GM23338 (cell line): Measurements from ENCODE around the gene RFX2. TPM values are rescaled to one million over a fixed set of nuclear protein-coding genes. Genes with fewer than 3 reads are reported as not detected.
A peak's percentile ranks its signal among the peaks of the same experiment; 100 is the strongest.

Source experiments
- ATAC-seq: fragments of 200-7000 bp; cut with Tn5 transposase; 3 replicates; pipeline ENCODE4 v1.9.1; 2020
- DNase-seq: peaks from one replicate; pipeline ENCODE4 v3.0.0-alpha.2; 2015; ENCODE audit warnings: low spot score
- H2AFZ ChIP-seq: fragments of 200-600 bp; sonication (generic); 2 replicates; pipeline ENCODE4 v1.8.0; 2016; ENCODE audit warnings: antibody characterized with exemption, mild to moderate bottlenecking, moderate library complexity
- H3F3A ChIP-seq: fragments of 200-600 bp; sonication (generic); replicated peaks from 2 replicates; pipeline ENCODE4 v1.8.0; 2017; ENCODE audit warnings: antibody characterized with exemption, mixed run types, low read depth
- H3K27ac ChIP-seq: fragments of 200-600 bp; sonication (generic); 2 replicates; pipeline ENCODE4 v1.6.1; 2016; ENCODE audit warnings: low read depth
- H3K27me3 ChIP-seq: fragments of 200-600 bp; sonication (generic); 2 replicates; pipeline ENCODE4 v1.8.0; 2016; ENCODE audit warnings: mild to moderate bottlenecking, mixed run types, moderate library complexity; ENCODE audit not compliant: insufficient read depth
- H3K36me3 ChIP-seq: fragments of 200-600 bp; sonication (generic); 2 replicates; pipeline ENCODE4 v1.8.0; 2016; ENCODE audit warnings: mild to moderate bottlenecking; ENCODE audit not compliant: insufficient read depth
- H3K4me1 ChIP-seq: fragments of 200-600 bp; sonication (generic); 2 replicates; pipeline ENCODE4 v1.8.0; 2016; ENCODE audit warnings: mild to moderate bottlenecking, moderate library complexity; ENCODE audit not compliant: insufficient read depth
- H3K4me2 ChIP-seq: fragments of 200-600 bp; sonication (generic); 2 replicates; pipeline ENCODE4 v1.7.1; 2017; ENCODE audit warnings: mixed run types
- H3K4me3 ChIP-seq: fragments of 200-600 bp; sonication (generic); 2 replicates; pipeline ENCODE4 v1.6.1; 2016; ENCODE audit warnings: mixed run types
- H3K79me2 ChIP-seq: fragments of 200-600 bp; sonication (generic); replicated peaks from 2 replicates; pipeline ENCODE4 v1.8.0; 2017; ENCODE audit warnings: mild to moderate bottlenecking; ENCODE audit not compliant: insufficient read depth
- H3K9me2 ChIP-seq: fragments of 200-600 bp; sonication (generic); 2 replicates; pipeline ENCODE4 v1.8.0; 2017; ENCODE audit not compliant: insufficient read depth
- H4K20me1 ChIP-seq: fragments of 200-600 bp; sonication (generic); replicated peaks from 2 replicates; pipeline ENCODE4 v1.8.0; 2017; ENCODE audit warnings: mild to moderate bottlenecking; ENCODE audit not compliant: insufficient read depth
- H3K27ac Mint-ChIP-seq: 2 replicates; pipeline ENCODE4 v1.8.0; 2020; ENCODE audit warnings: inconsistent platforms, mild to moderate bottlenecking, moderate library complexity, mixed read lengths
- H3K27me3 Mint-ChIP-seq: 3 replicates; pipeline ENCODE4 v1.8.0; 2022; ENCODE audit warnings: low read depth, mild to moderate bottlenecking, moderate library complexity, mixed read lengths, inconsistent platforms; ENCODE audit not compliant: insufficient read depth, poor library complexity
- H3K36me3 Mint-ChIP-seq: 3 replicates; pipeline ENCODE4 v1.8.0; 2021; ENCODE audit warnings: low read depth, mild to moderate bottlenecking, inconsistent platforms, moderate library complexity, mixed read lengths
- H3K4me1 Mint-ChIP-seq: 3 replicates; pipeline ENCODE4 v1.8.0; 2020; ENCODE audit warnings: mild to moderate bottlenecking, inconsistent platforms, mixed read lengths
- H3K4me3 Mint-ChIP-seq: 3 replicates; pipeline ENCODE4 v1.8.0; 2021; ENCODE audit warnings: moderate library complexity, mild to moderate bottlenecking, inconsistent platforms, mixed read lengths
- H3K9me3 Mint-ChIP-seq: 3 replicates; pipeline ENCODE4 v1.8.0; 2020; ENCODE audit warnings: moderate library complexity, mild to moderate bottlenecking, inconsistent platforms, mixed read lengths
- CREB1 ChIP-seq: fragments of 250-450 bp; sonication (Bioruptor Pico); IDR thresholded peaks from 2 replicates; pipeline ENCODE4 v1.5.0; 2020; ENCODE audit warnings: low read depth, mild to moderate bottlenecking, moderate library complexity
- CTCF ChIP-seq, 2 experiments: fragments of 200-600 bp in 1 of 2; sonication (generic) in 1 of 2; conservative IDR thresholded peaks; 2 replicates each; pipeline versions ENCODE4 v1.5.1 to v1.6.1; 2016 to 2017; ENCODE audit warnings: antibody characterized with exemption in 2 of 2, low read depth in 2 of 2, mild to moderate bottlenecking in 2 of 2, moderate library complexity in 1 of 2
- ETS1 ChIP-seq: IDR thresholded peaks from 2 replicates; pipeline ENCODE4 v1.6.1; 2016; ENCODE audit warnings: antibody characterized with exemption
- EZH2 ChIP-seq: fragments of 200-600 bp; sonication (generic); IDR thresholded peaks from one replicate; pipeline ENCODE4 v1.8.0; 2017; ENCODE audit warnings: antibody characterized with exemption, mild to moderate bottlenecking, low read depth; ENCODE audit not compliant: unreplicated experiment
- EZH2phosphoT487 ChIP-seq: fragments of 200-600 bp; sonication (generic); IDR thresholded peaks from one replicate; pipeline ENCODE4 v1.8.1; 2018; ENCODE audit warnings: antibody characterized with exemption; ENCODE audit not compliant: unreplicated experiment
- JUNB ChIP-seq: IDR thresholded peaks from one replicate; pipeline ENCODE4 v1.6.1; 2016; ENCODE audit warnings: antibody characterized with exemption; ENCODE audit not compliant: unreplicated experiment
- POLR2AphosphoS5 ChIP-seq: IDR thresholded peaks from 2 replicates; pipeline ENCODE4 v1.6.1; 2016; ENCODE audit warnings: antibody characterized with exemption, low read depth
- STAT1 ChIP-seq: IDR thresholded peaks from one replicate; pipeline ENCODE4 v1.6.1; 2016; ENCODE audit warnings: antibody characterized with exemption; ENCODE audit not compliant: unreplicated experiment
- ZNF114 ChIP-seq: fragments of 250-450 bp; sonication (Bioruptor Pico); IDR thresholded peaks from 2 replicates; pipeline ENCODE4 v1.5.0; 2020; ENCODE audit warnings: mild to moderate bottlenecking, moderate library complexity
- ZNF331 ChIP-seq: fragments of 250-450 bp; sonication (Bioruptor Pico); IDR thresholded peaks from 2 replicates; pipeline ENCODE4 v1.5.0; 2020; ENCODE audit warnings: low read depth, mild to moderate bottlenecking, moderate library complexity
- polyA plus RNA-seq: library from polyadenylated mRNA; unstranded; fragments of >200 nt; fragmentation: Nextera tagmentation; extraction: Ambion mirVana; gene quantifications from 2 replicates; pipeline ENCODE4 v1.2.1, GENCODE V29; 2016
- total RNA-seq: library from RNA; depleted of rRNA; stranded (reverse); fragments of >200 nt; shearing (Covaris generic); gene quantifications from 2 replicates; pipeline ENCODE4 v1.2.3, GENCODE V29; 2014
- TF ChIP-seq, protein P1 (sequence below): IDR thresholded peaks from one replicate; pipeline ENCODE4 v1.6.1; 2018; ENCODE audit warnings: antibody characterized with exemption; ENCODE audit not compliant: unreplicated experiment

The RFX2 gene
- total and polyA plus RNA-seq, 2 experiments from 2014 or later = 4.6 to 13.0 TPM

DNA sequence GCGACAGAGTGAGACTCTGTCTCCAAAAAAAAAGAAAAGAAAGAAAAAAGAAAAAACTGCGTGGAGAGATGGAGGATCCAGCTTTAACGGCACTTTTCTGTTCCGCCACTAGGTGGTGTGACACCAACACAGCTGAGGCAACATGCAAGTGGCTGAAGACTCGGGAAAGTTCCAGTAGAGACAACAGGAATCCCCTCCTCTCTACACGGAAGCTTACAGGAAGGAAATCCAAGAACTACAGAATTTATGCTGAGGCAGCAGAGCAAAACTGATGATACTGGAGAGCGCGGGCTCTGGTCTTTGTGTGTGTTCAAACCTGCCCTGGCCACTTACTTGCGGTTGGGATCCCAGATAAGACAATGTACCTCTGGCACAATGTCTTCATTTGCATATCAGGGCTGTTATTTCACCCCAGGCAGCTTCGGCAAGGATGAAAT is 142.3 kb downstream of the RFX2 start:
- H2AFZ ChIP-seq = no peak overlapping the region
- H4K20me1 ChIP-seq = peaks cover 81% of the 10 kb centered on the region
- TF ChIP-seq EZH2 (no peak), CTCF (conservative IDR thresholded peaks at IDR 0.05; ENCODE audit: low read depth in 2 of 2) (peak; percentile 85 to 90)
- no peaks in the 10 kb centered on the region for H3K27me3 ChIP-seq
- H3K4me1 Mint-ChIP-seq = peaks cover 51% of the 10 kb centered on the region
- H3K4me3 Mint-ChIP-seq = peak overlapping the region; percentile 8; the same call in 1 of the 3 replicates
- peaks cover 5% of the 10 kb centered on the region for H3K27me3 Mint-ChIP-seq
- H3K36me3 Mint-ChIP-seq = peaks cover 3% of the 10 kb centered on the region; the same call in 1 of the 3 replicates
- H3K79me2 ChIP-seq = peaks cover 92% of the 10 kb centered on the region
- peaks cover 14% of the 10 kb centered on the region; the same call in 1 of the 2 replicates for H3F3A ChIP-seq
- H3K9me2 ChIP-seq = no peaks in the 10 kb centered on the region
- H3K36me3 ChIP-seq = no peaks in the 10 kb centered on the region
- H3K4me1 ChIP-seq = peaks cover 15% of the 10 kb centered on the region
- no peak overlapping the region for H3K4me3 ChIP-seq
- H3K27ac ChIP-seq = peak overlapping the region; percentile 86
- peak overlapping the region; percentile 61 for H3K4me2 ChIP-seq
- no peaks in the 10 kb centered on the region for H3K9me3 Mint-ChIP-seq
- H3K27ac Mint-ChIP-seq = peak overlapping the region; percentile 87
- peak; percentile 79 for ATAC-seq
- peak; percentile 91 for DNase-seq

- no peak overlapping the region; the same call in 2 of the 3 replicates for H3K4me3 Mint-ChIP-seq
- peak overlapping the region; percentile 70; the same call in 1 of the 2 replicates for H3K27ac Mint-ChIP-seq
- no peaks in the 10 kb centered on the region for H3K36me3 ChIP-seq
- H3K4me1 Mint-ChIP-seq = peaks cover 55% of the 10 kb centered on the region
- H3K4me2 ChIP-seq = no peak overlapping the region
- DNase-seq (no peak), ATAC-seq (no peak)
- H3K79me2 ChIP-seq = peaks cover 92% of the 10 kb centered on the region
- H3K4me1 ChIP-seq = peaks cover 20% of the 10 kb centered on the region
- no peak overlapping the region; the same call in 1 of the 2 replicates for H3K27ac ChIP-seq
- H3K9me3 Mint-ChIP-seq = no peaks in the 10 kb centered on the region
- H3F3A ChIP-seq = peaks cover 14% of the 10 kb centered on the region; the same call in 1 of the 2 replicates
- no peaks in the 10 kb centered on the region for H3K27me3 ChIP-seq
- H3K9me2 ChIP-seq = no peaks in the 10 kb centered on the region
- peaks cover 5% of the 10 kb centered on the region for H3K27me3 Mint-ChIP-seq
- H3K4me3 ChIP-seq = no peak overlapping the region
- peaks cover 3% of the 10 kb centered on the region; the same call in 1 of the 3 replicates for H3K36me3 Mint-ChIP-seq
- peaks cover 78% of the 10 kb centered on the region for H4K20me1 ChIP-seq
- H2AFZ ChIP-seq = no peak overlapping the region
- TF ChIP-seq, protein P1, sequence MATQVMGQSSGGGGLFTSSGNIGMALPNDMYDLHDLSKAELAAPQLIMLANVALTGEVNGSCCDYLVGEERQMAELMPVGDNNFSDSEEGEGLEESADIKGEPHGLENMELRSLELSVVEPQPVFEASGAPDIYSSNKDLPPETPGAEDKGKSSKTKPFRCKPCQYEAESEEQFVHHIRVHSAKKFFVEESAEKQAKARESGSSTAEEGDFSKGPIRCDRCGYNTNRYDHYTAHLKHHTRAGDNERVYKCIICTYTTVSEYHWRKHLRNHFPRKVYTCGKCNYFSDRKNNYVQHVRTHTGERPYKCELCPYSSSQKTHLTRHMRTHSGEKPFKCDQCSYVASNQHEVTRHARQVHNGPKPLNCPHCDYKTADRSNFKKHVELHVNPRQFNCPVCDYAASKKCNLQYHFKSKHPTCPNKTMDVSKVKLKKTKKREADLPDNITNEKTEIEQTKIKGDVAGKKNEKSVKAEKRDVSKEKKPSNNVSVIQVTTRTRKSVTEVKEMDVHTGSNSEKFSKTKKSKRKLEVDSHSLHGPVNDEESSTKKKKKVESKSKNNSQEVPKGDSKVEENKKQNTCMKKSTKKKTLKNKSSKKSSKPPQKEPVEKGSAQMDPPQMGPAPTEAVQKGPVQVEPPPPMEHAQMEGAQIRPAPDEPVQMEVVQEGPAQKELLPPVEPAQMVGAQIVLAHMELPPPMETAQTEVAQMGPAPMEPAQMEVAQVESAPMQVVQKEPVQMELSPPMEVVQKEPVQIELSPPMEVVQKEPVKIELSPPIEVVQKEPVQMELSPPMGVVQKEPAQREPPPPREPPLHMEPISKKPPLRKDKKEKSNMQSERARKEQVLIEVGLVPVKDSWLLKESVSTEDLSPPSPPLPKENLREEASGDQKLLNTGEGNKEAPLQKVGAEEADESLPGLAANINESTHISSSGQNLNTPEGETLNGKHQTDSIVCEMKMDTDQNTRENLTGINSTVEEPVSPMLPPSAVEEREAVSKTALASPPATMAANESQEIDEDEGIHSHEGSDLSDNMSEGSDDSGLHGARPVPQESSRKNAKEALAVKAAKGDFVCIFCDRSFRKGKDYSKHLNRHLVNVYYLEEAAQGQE = no peak
- TF ChIP-seq ZNF331 (CRISPR knock-in tag) (no peak), STAT1 (no peak), CREB1 (CRISPR knock-in tag) (no peak), ZNF114 (CRISPR knock-in tag) (no peak), POLR2AphosphoS5 (no peak), CTCF (conservative IDR thresholded peaks at IDR 0.05; ENCODE audit: low read depth in 2 of 2) (no peak), EZH2phosphoT487 (no peak), ETS1 (no peak), JUNB (no peak)
These were observed 142.7 kb downstream of the RFX2 start for GRCh38 chr19:5967571-5967970.
